HG03108 (cell line): ENCODE measurements around the gene GNAQ.
"Not testable (repeated sequence)": the region's sequence is repeated elsewhere in the genome, so short reads cannot be mapped to it uniquely, and the experiment has no call there.

Experiments
- ATAC-seq: cut with Tn5 transposase; IDR thresholded peaks from one replicate; pipeline ENCODE4 v1.9.1; 2021; ENCODE audit warnings: moderate library complexity; ENCODE audit not compliant: unreplicated experiment

Gene GNAQ

GRCh38 chr9:77710965-77711648, 320.5 kb downstream of the GNAQ start:
- ATAC-seq, result no peak

GRCh38 chr9:77710316-77710715, 321.3 kb downstream of the GNAQ start:
- ATAC-seq, result no peak

GRCh38 chr9:77708064-77708815, 323.4 kb downstream of the GNAQ start:
- ATAC-seq, result no peak

- no peak for ATAC-seq
These were observed 324.1 kb downstream of the GNAQ start for GRCh38 chr9:77707383-77708063.

- ATAC-seq, result no peak
These were observed 326.0 kb downstream of the GNAQ start for GRCh38 chr9:77705636-77706035.

- ATAC-seq, result not testable (repeated sequence)
These were observed 328.9 kb downstream of the GNAQ start for GRCh38 chr9:77702521-77703390.

GRCh38 chr9:77697238-77697984, 334.2 kb downstream of the GNAQ start:
- ATAC-seq, result no peak

GRCh38 chr9:77690723-77691122, 340.9 kb downstream of the GNAQ start:
- ATAC-seq, result not testable (repeated sequence)

GRCh38 chr9:77690119-77690518, 341.5 kb downstream of the GNAQ start:
- ATAC-seq, result not testable (repeated sequence)

- not testable (repeated sequence) for ATAC-seq
These were observed 343.9 kb downstream of the GNAQ start for GRCh38 chr9:77687737-77688136.

- no peak for ATAC-seq
These were observed 351.0 kb downstream of the GNAQ start for GRCh38 chr9:77680581-77680980.

GRCh38 chr9:77679661-77680368, 351.8 kb downstream of the GNAQ start:
- ATAC-seq, result no peak

- ATAC-seq, result no peak
These were observed 352.5 kb downstream of the GNAQ start for GRCh38 chr9:77679088-77679487.

- ATAC-seq, result no peak
These were observed 353.6 kb downstream of the GNAQ start for GRCh38 chr9:77677957-77678535.

- no peak for ATAC-seq
These were observed 354.2 kb downstream of the GNAQ start for GRCh38 chr9:77677397-77677796.

- no peak for ATAC-seq
These were observed 357.4 kb downstream of the GNAQ start for GRCh38 chr9:77673941-77674791.

- no peak for ATAC-seq
These were observed 359.4 kb downstream of the GNAQ start for GRCh38 chr9:77672183-77672582.

- no peak for ATAC-seq
These were observed 364.5 kb downstream of the GNAQ start for GRCh38 chr9:77667151-77667550.
